Vagina (tissue), 2 donors: ENCODE measurements around the gene METTL2A.
"Not testable (repeated sequence)": the region's sequence is repeated elsewhere in the genome, so short reads cannot be mapped to it uniquely, and the experiment has no call there.

Source experiments
- CTCF ChIP-seq, 3 experiments: fragments of 450-650 bp in 2 of 3; fragments of 200-600 bp in 1 of 3; sonication (generic) in 1 of 3; IDR thresholded peaks; one replicate each; pipeline ENCODE4 v1.5.1; 2017 to 2019; ENCODE audit warnings: antibody characterized with exemption in 3 of 3, mild to moderate bottlenecking in 2 of 3, moderate library complexity in 2 of 3
- POLR2A ChIP-seq, 2 donors: fragments of 450-650 bp; IDR thresholded peaks; one replicate each; pipeline ENCODE4 v1.6.1; 2017; ENCODE audit warnings: antibody characterized with exemption in 2 of 2, mild to moderate bottlenecking in 2 of 2, moderate library complexity in 2 of 2
- POLR2AphosphoS5 ChIP-seq, 2 donors: sonication (generic); formaldehyde crosslinking; IDR thresholded peaks; one replicate each; pipeline ENCODE4 v1.9.0; 2017; ENCODE audit warnings: antibody characterized with exemption in 2 of 2, mild to moderate bottlenecking in 2 of 2, low read depth in 1 of 2; ENCODE audit not compliant: insufficient read depth in 1 of 2

GRCh38 chr17:62493049-62493655, 69.5 kb downstream of the METTL2A start:
- not testable (repeated sequence) for TF ChIP-seq CTCF (IDR thresholded peaks at IDR 0.05); POLR2A (IDR thresholded peaks at IDR 0.05); POLR2AphosphoS5 (IDR thresholded peaks at IDR 0.05; ENCODE audit: insufficient read depth in 1 of 2, low read depth in 1 of 2)
